Suprapubic skin (tissue), 4 donors: Measurements from ENCODE around the gene ABCB1. TPM values are rescaled to one million over a fixed set of nuclear protein-coding genes. Genes with fewer than 3 reads are reported as not detected.
A peak's percentile ranks its signal among the peaks of the same experiment; 100 is the strongest.

Experiments used
- DNase-seq, 2 donors: peaks; one replicate each; pipeline ENCODE4 v3.0.0-alpha.2; 2019; ENCODE audit warnings: low spot score in 2 of 2
- H3K27ac ChIP-seq: fragments of 200-600 bp; sonication (generic); one replicate; pipeline ENCODE4 v1.5.1; 2019
- H3K27me3 ChIP-seq: fragments of 200-600 bp; sonication (generic); one replicate; pipeline ENCODE4 v1.5.1; 2019
- H3K36me3 ChIP-seq: fragments of 200-600 bp; sonication (generic); one replicate; pipeline ENCODE4 v1.5.1; 2019
- H3K4me1 ChIP-seq: fragments of 200-600 bp; sonication (generic); one replicate; pipeline ENCODE4 v1.5.1; 2019
- H3K4me3 ChIP-seq: fragments of 200-600 bp; sonication (generic); one replicate; pipeline ENCODE4 v1.5.1; 2019; ENCODE audit warnings: mild to moderate bottlenecking
- H3K9me3 ChIP-seq: fragments of 200-600 bp; sonication (generic); one replicate; pipeline ENCODE4 v1.5.1; 2019
- EP300 ChIP-seq: sonication (generic); formaldehyde crosslinking; IDR thresholded peaks from one replicate; pipeline ENCODE4 v1.6.1; 2017; ENCODE audit warnings: antibody characterized with exemption
- POLR2A ChIP-seq, 2 donors: fragments of 450-650 bp; IDR thresholded peaks; one replicate each; pipeline ENCODE4 v1.6.1; 2017; ENCODE audit warnings: antibody characterized with exemption in 2 of 2, mild to moderate bottlenecking in 2 of 2, moderate library complexity in 2 of 2
- POLR2AphosphoS5 ChIP-seq, 3 donors: sonication (generic); formaldehyde crosslinking; IDR thresholded peaks; one replicate each; pipeline ENCODE4 v1.6.1; 2017; ENCODE audit warnings: antibody characterized with exemption in 3 of 3
- WGBS: methylation state at CpG from one replicate; pipeline ENCODE4 v1.1.5; 2018; 5-methylcytosine and 5-hydroxymethylcytosine counted together
- total RNA-seq, 4 donors: library from RNA; depleted of rRNA; stranded (reverse); fragments of >200 nt; gene quantifications; one replicate each; pipeline ENCODE4 v1.1.0, GENCODE V29; 2016
- TF ChIP-seq, protein P1 (sequence below), 2 donors: fragments of 200-600 bp in 1 of 2; fragments of 450-650 bp in 1 of 2; sonication (generic) in 1 of 2; IDR thresholded peaks; one replicate each; pipeline ENCODE4 v1.5.1; 2016 to 2019; ENCODE audit warnings: antibody characterized with exemption in 2 of 2, mild to moderate bottlenecking in 1 of 2, moderate library complexity in 1 of 2

Gene ABCB1
- 1 to 10 TPM in 3 of 4 donors, under 1 TPM in 1; 0.79 to 7.0 (median 3.9) TPM for total RNA-seq

- DNase-seq, result peak in 1 of 2 donors; percentile 77
- TF ChIP-seq POLR2AphosphoS5 (IDR thresholded peaks at IDR 0.05), result no peak
- TF ChIP-seq EP300, result no peak
- TF ChIP-seq, protein P1, sequence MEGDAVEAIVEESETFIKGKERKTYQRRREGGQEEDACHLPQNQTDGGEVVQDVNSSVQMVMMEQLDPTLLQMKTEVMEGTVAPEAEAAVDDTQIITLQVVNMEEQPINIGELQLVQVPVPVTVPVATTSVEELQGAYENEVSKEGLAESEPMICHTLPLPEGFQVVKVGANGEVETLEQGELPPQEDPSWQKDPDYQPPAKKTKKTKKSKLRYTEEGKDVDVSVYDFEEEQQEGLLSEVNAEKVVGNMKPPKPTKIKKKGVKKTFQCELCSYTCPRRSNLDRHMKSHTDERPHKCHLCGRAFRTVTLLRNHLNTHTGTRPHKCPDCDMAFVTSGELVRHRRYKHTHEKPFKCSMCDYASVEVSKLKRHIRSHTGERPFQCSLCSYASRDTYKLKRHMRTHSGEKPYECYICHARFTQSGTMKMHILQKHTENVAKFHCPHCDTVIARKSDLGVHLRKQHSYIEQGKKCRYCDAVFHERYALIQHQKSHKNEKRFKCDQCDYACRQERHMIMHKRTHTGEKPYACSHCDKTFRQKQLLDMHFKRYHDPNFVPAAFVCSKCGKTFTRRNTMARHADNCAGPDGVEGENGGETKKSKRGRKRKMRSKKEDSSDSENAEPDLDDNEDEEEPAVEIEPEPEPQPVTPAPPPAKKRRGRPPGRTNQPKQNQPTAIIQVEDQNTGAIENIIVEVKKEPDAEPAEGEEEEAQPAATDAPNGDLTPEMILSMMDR (IDR thresholded peaks at IDR 0.05), result no peak
- no peak for TF ChIP-seq POLR2A (IDR thresholded peaks at IDR 0.05)
- Histone ChIP-seq H3K4me1 (peaks cover 10% of the 10 kb centered on the region), H3K27me3 (peaks cover 14% of the 10 kb centered on the region), H3K9me3 (no peaks in the 10 kb centered on the region), H3K27ac (no peak within 1 kb of the TSS), H3K4me3 (peak within 1 kb of the TSS; percentile 46), H3K36me3 (no peaks in the 10 kb centered on the region)
- 2% methylated on average over 28 of the region's 61 CpGs for WGBS
These were observed at the start of gene ABCB1 for GRCh38 chr7:87600130-87601124. ABCB1 (minus strand) TSS chr7:87600884; CDS start chr7:87600184, 700 bp downstream.

DNA sequence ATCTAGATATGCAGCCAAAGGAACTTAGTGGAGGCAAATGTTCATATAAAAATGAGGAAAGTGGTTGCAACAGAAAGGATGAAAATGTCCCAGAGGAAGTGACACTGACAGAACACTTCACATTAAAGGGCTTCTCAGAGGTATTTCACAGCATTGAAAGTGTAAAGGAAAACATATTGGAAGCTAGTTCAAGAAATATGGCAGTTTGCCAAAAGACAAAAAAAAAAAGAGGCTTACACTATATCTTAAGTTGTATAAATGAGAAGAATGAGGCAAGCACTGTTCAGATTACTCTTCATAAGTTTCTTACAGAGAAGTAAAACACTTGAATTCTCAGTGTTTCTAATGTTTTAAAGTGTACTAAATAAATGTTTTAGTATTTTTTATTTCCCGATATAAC is 47.6 kb upstream of the ABCB1 start:
- Histone ChIP-seq H3K4me1 (no peaks in the 10 kb centered on the region), H3K36me3 (no peaks in the 10 kb centered on the region), H3K27ac (no peak overlapping the region), H3K27me3 (no peaks in the 10 kb centered on the region), H3K4me3 (no peak overlapping the region), H3K9me3 (no peaks in the 10 kb centered on the region)
- no peak for DNase-seq
- TF ChIP-seq POLR2A (IDR thresholded peaks at IDR 0.05) (no peak), POLR2AphosphoS5 (IDR thresholded peaks at IDR 0.05) (no peak), EP300 (no peak)
- TF ChIP-seq, protein P1 (IDR thresholded peaks at IDR 0.05), result no peak
- WGBS, result 97% methylated on average over 1 of the region's 1 CpG

DNA sequence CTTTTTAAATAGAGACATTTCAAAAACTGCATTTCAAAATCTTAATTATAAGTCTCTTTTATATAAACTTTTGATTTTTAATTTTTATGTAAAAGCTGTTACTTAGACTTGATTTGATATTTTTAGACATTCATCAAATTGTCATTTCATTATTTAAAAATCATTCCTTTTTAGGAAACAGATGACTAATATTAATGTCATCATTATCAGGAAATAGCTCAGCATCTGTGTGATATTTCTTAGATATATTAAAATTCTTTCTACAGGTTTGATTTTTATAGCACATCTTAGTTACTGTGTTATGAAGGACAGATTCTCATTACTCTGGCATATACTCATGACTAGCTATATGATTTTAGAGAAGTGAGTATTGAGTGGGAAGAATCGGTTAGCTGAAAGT is 44.8 kb upstream of the ABCB1 start:
- TF ChIP-seq, protein P1 (IDR thresholded peaks at IDR 0.05), result no peak
- TF ChIP-seq POLR2AphosphoS5 (IDR thresholded peaks at IDR 0.05) (no peak), EP300 (no peak), POLR2A (IDR thresholded peaks at IDR 0.05) (no peak)
- Histone ChIP-seq H3K4me3 (no peak overlapping the region), H3K27ac (no peak overlapping the region), H3K9me3 (no peaks in the 10 kb centered on the region), H3K4me1 (no peaks in the 10 kb centered on the region), H3K36me3 (no peaks in the 10 kb centered on the region), H3K27me3 (no peaks in the 10 kb centered on the region)
- WGBS, result 91% methylated on average over 1 of the region's 1 CpG
- DNase-seq, result no peak

GRCh38 chr7:87635921-87636320 is 35.2 kb upstream of the ABCB1 start:
- no peak overlapping the region for H3K27ac ChIP-seq
- no peaks in the 10 kb centered on the region for H3K27me3 ChIP-seq
- H3K4me1 ChIP-seq, result no peaks in the 10 kb centered on the region
- WGBS, result 85% methylated on average over 1 of the region's 1 CpG
- no peak for TF ChIP-seq EP300
- no peak for TF ChIP-seq POLR2AphosphoS5 (IDR thresholded peaks at IDR 0.05)
- TF ChIP-seq, protein P1 (IDR thresholded peaks at IDR 0.05), result no peak
- no peaks in the 10 kb centered on the region for H3K36me3 ChIP-seq
- H3K9me3 ChIP-seq, result no peaks in the 10 kb centered on the region
- H3K4me3 ChIP-seq, result no peak overlapping the region
- DNase-seq, result no peak
